ENCODE measurements around the gene NBEA.

GRCh38 chr13:35238274-35238673 is 296.2 kb downstream of the NBEA start:
- no peak for TF ChIP-seq POLR2A (IDR thresholded peaks at IDR 0.05)
- TF ChIP-seq CTCF (IDR thresholded peaks at IDR 0.05): no peak
